Measurements from ENCODE around the gene RASSF7. TPM values are rescaled to one million over a fixed set of nuclear protein-coding genes. Genes with fewer than 3 reads are reported as not detected.

The RASSF7 gene
- total and polyA plus RNA-seq, 2 experiments from 2014 or later: 11.9 to 18.8 TPM

DNA sequence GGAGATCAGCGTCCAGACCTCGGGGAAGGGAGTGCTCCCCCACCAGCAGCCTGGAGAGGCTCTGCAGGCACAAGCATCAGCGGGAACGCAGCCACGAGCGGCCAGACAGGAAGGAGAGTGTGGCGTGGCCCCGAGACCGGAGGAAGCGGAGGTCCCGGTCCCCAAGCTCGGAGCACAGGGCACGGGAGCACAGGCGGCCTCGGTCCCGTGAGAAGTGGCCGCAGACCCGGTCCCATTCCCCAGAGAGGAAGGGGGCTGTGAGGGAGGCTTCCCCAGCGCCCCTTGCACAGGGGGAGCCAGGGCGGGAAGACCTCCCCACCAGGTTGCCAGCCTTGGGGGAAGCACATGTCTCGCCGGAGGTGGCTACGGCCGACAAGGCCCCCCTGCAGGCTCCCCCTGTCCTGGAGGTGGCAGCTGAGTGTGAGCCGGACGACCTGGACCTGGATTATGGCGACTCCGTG lies 48.1 kb downstream of the RASSF7 start:
- DNase-seq: no peak
- peaks cover 17% of the 10 kb centered on the region; the same call in 1 of the 2 replicates for H3K36me3 ChIP-seq (ENCODE audit: low read depth)
- no peaks in the 10 kb centered on the region for H4K20me1 ChIP-seq (ENCODE audit: insufficient read depth)
- no peak overlapping the region for H3K4me2 ChIP-seq (ENCODE audit: unreplicated experiment)
- no peak overlapping the region for H3K9ac ChIP-seq
- no peak overlapping the region for H2AFZ ChIP-seq
- H3K9me3 ChIP-seq (ENCODE audit: low read depth): no peaks in the 10 kb centered on the region
- in situ Hi-C loops (cut with MboI): no loop called here
- no peak overlapping the region for H3K4me3 ChIP-seq
- H3K27me3 ChIP-seq (replicated peaks; ENCODE audit: insufficient read depth): no peaks in the 10 kb centered on the region
- H3K27ac ChIP-seq: no peak overlapping the region
- H3K79me2 ChIP-seq (ENCODE audit: insufficient read depth): no peaks in the 10 kb centered on the region
- H3K4me1 ChIP-seq (ENCODE audit: insufficient read depth): no peaks in the 10 kb centered on the region
- peaks cover 7% of the 10 kb centered on the region; the same call in 1 of the 2 replicates for H3F3A ChIP-seq (ENCODE audit: insufficient read depth)
- H3K9me2 ChIP-seq (ENCODE audit: insufficient read depth): no peaks in the 10 kb centered on the region
- 82 to 84% methylated on average over 27 to 28 of the region's 28 CpGs for WGBS, 2 experiments (ENCODE audit: low coverage in 1 of 2, low lambda C conversion rate in 2 of 2, missing lambda C conversion rate in 2 of 2)
- TF ChIP-seq EZH2 (IDR thresholded peaks at IDR 0.05; ENCODE audit: insufficient read depth, poor library complexity, severe bottlenecking) (no peak), EZH2phosphoT487 (IDR thresholded peaks at IDR 0.05; ENCODE audit: insufficient read depth, low read depth) (no peak)

DNA sequence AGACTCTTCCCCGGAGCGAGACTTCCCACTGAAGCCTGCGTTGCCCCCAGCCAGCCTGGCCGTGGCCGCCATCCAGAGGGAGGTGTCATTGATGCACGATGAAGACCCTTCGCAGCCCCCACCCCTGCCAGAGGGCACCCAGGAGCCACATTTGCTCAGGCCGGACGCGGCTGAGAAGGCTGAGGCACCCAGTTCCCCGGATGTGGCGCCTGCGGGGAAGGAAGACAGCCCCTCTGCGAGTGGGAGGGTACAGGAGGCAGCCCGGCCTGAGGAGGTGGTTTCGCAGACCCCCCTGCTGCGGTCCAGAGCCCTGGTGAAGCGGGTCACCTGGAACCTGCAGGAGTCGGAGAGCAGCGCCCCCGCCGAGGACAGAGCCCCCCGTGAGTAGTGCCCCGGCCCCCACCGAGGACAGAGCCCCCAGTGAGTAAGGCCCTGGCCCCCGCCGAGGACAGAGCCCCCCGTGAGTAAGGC lies 48.6 kb downstream of the RASSF7 start:
- 85 to 88% methylated on average over 17 to 28 of the region's 28 CpGs for WGBS, 2 experiments (ENCODE audit: low coverage in 1 of 2, low lambda C conversion rate in 2 of 2, missing lambda C conversion rate in 2 of 2)
- in situ Hi-C loops (cut with MboI): no loop called here
- H3K36me3 ChIP-seq (ENCODE audit: low read depth): peaks cover 12% of the 10 kb centered on the region; the same call in 1 of the 2 replicates

DNA sequence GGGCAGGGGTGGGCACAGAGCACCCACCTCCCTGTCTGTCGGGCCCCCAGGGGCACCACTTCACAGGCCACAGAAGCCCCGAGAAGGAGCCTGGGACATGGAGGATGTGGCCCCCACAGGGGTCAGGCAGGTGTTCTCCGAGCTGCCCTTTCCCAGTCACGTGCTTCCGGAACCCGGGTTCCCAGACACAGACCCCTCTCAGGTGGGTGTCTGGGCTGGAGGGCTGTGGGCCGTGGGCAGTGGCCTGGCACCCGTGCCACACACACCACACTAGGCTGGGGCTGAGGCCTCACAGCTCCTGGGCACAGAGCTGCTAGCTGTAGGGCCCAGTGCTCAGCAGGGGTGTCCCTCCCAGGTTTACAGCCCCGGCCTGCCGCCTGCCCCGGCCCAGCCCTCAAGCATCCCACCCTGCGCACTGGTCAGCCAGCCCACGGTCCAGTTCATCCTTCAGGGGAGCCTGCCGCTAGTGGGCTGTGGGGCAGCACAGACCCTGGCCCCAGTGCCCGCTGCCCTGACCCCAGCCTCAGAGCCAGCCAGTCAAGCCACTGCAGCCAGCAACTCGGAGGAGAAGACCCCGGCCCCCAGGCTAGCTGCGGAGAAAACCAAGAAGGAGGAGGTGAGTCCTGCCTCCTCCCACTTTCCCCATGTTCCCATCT lies 49.5 kb downstream of the RASSF7 start:
- Histone ChIP-seq H3K9ac (no peak overlapping the region), H3K27me3 (replicated peaks; ENCODE audit: insufficient read depth) (no peaks in the 10 kb centered on the region), H4K20me1 (ENCODE audit: insufficient read depth) (no peaks in the 10 kb centered on the region), H3K4me2 (ENCODE audit: unreplicated experiment) (no peak overlapping the region), H3K36me3 (ENCODE audit: low read depth) (peaks cover 7% of the 10 kb centered on the region; the same call in 1 of the 2 replicates), H3F3A (ENCODE audit: insufficient read depth) (peaks cover 7% of the 10 kb centered on the region; the same call in 1 of the 2 replicates), H3K4me3 (no peak overlapping the region), H3K79me2 (ENCODE audit: insufficient read depth) (no peaks in the 10 kb centered on the region), H3K9me2 (ENCODE audit: insufficient read depth) (no peaks in the 10 kb centered on the region), H3K27ac (no peak overlapping the region), H3K4me1 (ENCODE audit: insufficient read depth) (no peaks in the 10 kb centered on the region), H2AFZ (no peak overlapping the region), H3K9me3 (ENCODE audit: low read depth) (no peaks in the 10 kb centered on the region)
- in situ Hi-C loops (cut with MboI): no loop called here
- WGBS, 2 experiments (ENCODE audit: low coverage in 1 of 2, low lambda C conversion rate in 2 of 2, missing lambda C conversion rate in 2 of 2): 91 to 93% methylated on average over 12 to 18 of the region's 18 CpGs
- TF ChIP-seq EZH2phosphoT487 (IDR thresholded peaks at IDR 0.05; ENCODE audit: insufficient read depth, low read depth): no peak
- no peak for TF ChIP-seq EZH2 (IDR thresholded peaks at IDR 0.05; ENCODE audit: insufficient read depth, poor library complexity, severe bottlenecking)
- DNase-seq: no peak

More for the DNA sequence above, 48.6 kb downstream of the RASSF7 start:
- Histone ChIP-seq H3K9me3 (ENCODE audit: low read depth) (no peaks in the 10 kb centered on the region), H3K27me3 (replicated peaks; ENCODE audit: insufficient read depth) (no peaks in the 10 kb centered on the region), H4K20me1 (ENCODE audit: insufficient read depth) (no peaks in the 10 kb centered on the region), H3K79me2 (ENCODE audit: insufficient read depth) (no peaks in the 10 kb centered on the region), H3K4me1 (ENCODE audit: insufficient read depth) (no peaks in the 10 kb centered on the region), H3F3A (ENCODE audit: insufficient read depth) (peaks cover 7% of the 10 kb centered on the region; the same call in 1 of the 2 replicates), H3K9ac (no peak overlapping the region), H3K27ac (no peak overlapping the region), H3K4me3 (no peak overlapping the region), H2AFZ (no peak overlapping the region), H3K4me2 (ENCODE audit: unreplicated experiment) (no peak overlapping the region), H3K9me2 (ENCODE audit: insufficient read depth) (no peaks in the 10 kb centered on the region)
- no peak for TF ChIP-seq EZH2phosphoT487 (IDR thresholded peaks at IDR 0.05; ENCODE audit: insufficient read depth, low read depth)
- TF ChIP-seq EZH2 (IDR thresholded peaks at IDR 0.05; ENCODE audit: insufficient read depth, poor library complexity, severe bottlenecking): no peak
- DNase-seq: no peak

DNA sequence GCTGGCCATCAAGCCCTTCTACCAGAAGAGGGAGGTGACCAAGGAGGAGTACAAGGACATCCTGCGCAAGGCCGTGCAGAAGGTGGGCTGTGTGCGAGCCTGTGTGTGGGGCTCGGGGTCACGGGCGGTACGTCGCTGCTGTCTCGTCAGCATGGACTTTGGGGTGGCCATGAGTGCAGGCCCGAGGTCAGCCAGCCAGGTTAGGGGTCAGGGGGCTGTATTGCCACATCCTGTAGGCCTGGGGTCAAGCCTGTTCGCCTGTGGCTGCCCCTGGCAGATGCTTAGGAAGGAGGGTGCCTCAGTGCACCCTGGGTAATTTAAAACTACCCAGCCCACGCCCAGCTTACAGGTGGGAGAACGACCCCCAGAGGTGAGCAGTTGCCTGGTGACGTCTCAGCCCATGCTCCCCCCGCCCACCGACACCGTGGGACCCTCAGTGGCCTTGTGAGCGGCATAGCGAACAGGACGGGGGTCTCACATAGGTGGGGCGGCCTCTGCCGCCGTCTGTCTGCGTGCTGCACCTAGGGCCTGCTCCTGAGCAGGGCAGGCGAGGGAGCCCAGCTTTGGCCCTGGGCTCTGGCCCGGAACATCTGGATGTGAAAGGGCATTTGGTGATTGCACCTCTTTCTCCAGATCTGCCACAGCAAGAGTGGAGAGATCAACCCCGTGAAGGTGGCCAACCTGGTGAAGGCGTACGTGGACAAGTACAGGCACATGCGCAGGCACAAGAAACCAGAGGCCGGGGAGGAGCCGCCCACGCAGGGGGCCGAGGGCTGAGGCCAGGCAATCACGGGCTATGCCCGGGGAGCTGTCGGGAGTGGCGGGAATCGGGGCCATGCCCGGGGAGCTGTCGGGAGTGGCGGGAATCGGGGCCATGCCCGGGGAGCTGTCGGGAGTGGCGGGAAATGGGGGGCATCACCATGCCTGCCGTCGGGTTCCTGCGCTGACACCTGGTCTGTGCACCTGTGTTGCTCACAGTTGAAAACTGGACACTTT lies 50.5 kb downstream of the RASSF7 start:
- Histone ChIP-seq H2AFZ (no peak overlapping the region), H3K4me2 (ENCODE audit: unreplicated experiment) (no peak overlapping the region), H3K36me3 (ENCODE audit: low read depth) (peaks cover 7% of the 10 kb centered on the region; the same call in 1 of the 2 replicates), H3K9me3 (ENCODE audit: low read depth) (no peaks in the 10 kb centered on the region), H3K27ac (no peak overlapping the region), H4K20me1 (ENCODE audit: insufficient read depth) (no peaks in the 10 kb centered on the region), H3K4me3 (no peak overlapping the region), H3F3A (ENCODE audit: insufficient read depth) (peaks cover 7% of the 10 kb centered on the region; the same call in 1 of the 2 replicates), H3K9me2 (ENCODE audit: insufficient read depth) (no peaks in the 10 kb centered on the region), H3K4me1 (ENCODE audit: insufficient read depth) (no peaks in the 10 kb centered on the region), H3K27me3 (replicated peaks; ENCODE audit: insufficient read depth) (no peaks in the 10 kb centered on the region), H3K9ac (no peak overlapping the region), H3K79me2 (ENCODE audit: insufficient read depth) (no peaks in the 10 kb centered on the region)
- TF ChIP-seq EZH2phosphoT487 (IDR thresholded peaks at IDR 0.05; ENCODE audit: insufficient read depth, low read depth): no peak
- TF ChIP-seq EZH2 (IDR thresholded peaks at IDR 0.05; ENCODE audit: insufficient read depth, poor library complexity, severe bottlenecking): no peak
- in situ Hi-C loops (cut with MboI): no loop called here
- WGBS, 2 experiments (ENCODE audit: low coverage in 1 of 2, low lambda C conversion rate in 2 of 2, missing lambda C conversion rate in 2 of 2): 85 to 88% methylated on average over 42 to 48 of the region's 49 CpGs
- no peak for DNase-seq

Data from GM23248 (cell line).